K562 (cell line): ENCODE data around the gene FXR1.

Experiments
- CTCF ChIP-seq, 3 experiments: IDR thresholded peaks in 2 of 3; conservative IDR thresholded peaks in 1 of 3; 2 replicates each; pipeline ENCODE4 v1.5.1; 2011 to 2012; ENCODE audit warnings: low read length in 3 of 3, mild to moderate bottlenecking in 3 of 3, control low read depth in 2 of 3, improper control_type of control experiment in 1 of 3, inconsistent platforms in 1 of 3, low read depth in 1 of 3, mixed read lengths in 1 of 3, moderate library complexity in 1 of 3; ENCODE audit not compliant: insufficient read depth in 2 of 3
- CUX1 ChIP-seq: fragments of 200-800 bp; sonication (Bioruptor generic); IDR thresholded peaks from 2 replicates; pipeline ENCODE4 v1.6.1; 2016; ENCODE audit warnings: missing genetic modification characterization, missing compliant biosample characterization
- FOXA1 ChIP-seq: fragments of 450-650 bp; IDR thresholded peaks from 2 replicates; pipeline ENCODE4 v1.6.1; 2016; ENCODE audit warnings: mild to moderate bottlenecking, borderline replicate concordance
- HDAC6 ChIP-seq: IDR thresholded peaks from 2 replicates; pipeline ENCODE4 v1.6.1; 2012; ENCODE audit warnings: low read depth, mild to moderate bottlenecking, control low read depth, inconsistent platforms, low read length, moderate library complexity
- NFIC ChIP-seq: fragments of 450-650 bp; IDR thresholded peaks from 2 replicates; pipeline ENCODE4 v1.6.1; 2017; ENCODE audit warnings: mild to moderate bottlenecking, inconsistent platforms
- RBM25 ChIP-seq: fragments of 200-400 bp; formaldehyde crosslinking; IDR thresholded peaks from 2 replicates; pipeline ENCODE4 v1.6.1; 2018; ENCODE audit warnings: low read length, low read depth, moderate library complexity; ENCODE audit not compliant: severe bottlenecking
- SREBF1 ChIP-seq: fragments of 150-350 bp; IDR thresholded peaks from 2 replicates; pipeline ENCODE4 v1.6.1; 2014; ENCODE audit warnings: antibody characterized with exemption, low read depth, low read length, borderline replicate concordance
- STAG1 ChIP-seq: sonication (generic); formaldehyde crosslinking; IDR thresholded peaks from 2 replicates; pipeline ENCODE4 v1.5.0; 2020; ENCODE audit warnings: missing genetic modification reagents, borderline replicate concordance

- TF ChIP-seq HDAC6 (no peak), NFIC (no peak), RBM25 (no peak), CTCF (IDR thresholded peaks at IDR 0.05 in 2 of 3, conservative IDR thresholded peaks at IDR 0.05 in 1 of 3; ENCODE audit: insufficient read depth in 2 of 3, low read depth in 1 of 3, low read length in 3 of 3) (0 out of 6 replicates have a peak, but pooled peaks of 1 of the 3 experiments have one; percentile 16), STAG1 (CRISPR knock-in tag) (no peak), CUX1 (CRISPR knock-in tag) (no peak), FOXA1 (no peak), SREBF1 (no peak)
These were observed 42.3 kb upstream of the FXR1 start for GRCh38 chr3:180870008-180870699.
